GM12878 (cell line): Measurements from ENCODE around the gene ADRA2B. TPM values are rescaled to one million over a fixed set of nuclear protein-coding genes. Genes with fewer than 3 reads are reported as not detected.

Experiments
- ATAC-seq: fragments of 200-7000 bp; cut with Tn5 transposase; 3 replicates; pipeline ENCODE4 v1.9.1; 2020; ENCODE audit warnings: mild to moderate bottlenecking, moderate library complexity
- BruUV-seq: library from RNA; stranded (reverse); fragments of 400-500 nt; replicated peaks from 2 replicates; lab custom pipeline; 2021; lab: Mats Ljungman, UMichigan
- CTCF ChIA-PET: fragments of 300-600 bp; sonication (Branson Sonifier 250); formaldehyde crosslinking; extraction: SDS; loops from one replicate; lab custom pipeline; 2021; ENCODE audit warnings: inconsistent platforms; lab: Yijun Ruan, JAX
- POLR2A ChIA-PET: fragments of 350-600 bp; formaldehyde crosslinking; extraction: SDS; loops from one replicate; lab custom pipeline; 2021; ENCODE audit warnings: inconsistent platforms; lab: Charles Lee
- RAD21 ChIA-PET: fragments of 300-600 bp; sonication (Branson Sonifier 250); formaldehyde crosslinking; loops from one replicate; lab custom pipeline; 2023; ENCODE audit warnings: antibody characterized with exemption; ENCODE audit not compliant: unreplicated experiment; lab: Charles Lee
- SMC1A ChIA-PET: fragments of 300-600 bp; sonication (Branson Sonifier 250); formaldehyde crosslinking; loops from one replicate; lab custom pipeline; 2023; ENCODE audit not compliant: unreplicated experiment, uncharacterized antibody; lab: Charles Lee
- DNase-seq: peaks from one replicate; pipeline ENCODE4 v3.0.0-alpha.2; 2011; ENCODE audit warnings: low read depth, low spot score
- FAIRE-seq: peaks from 3 replicates; lab custom pipeline; 2011; peaks lifted over from hg19 to GRCh38; lab: Jason Lieb, UNC
- H2AFZ ChIP-seq: 2 replicates; pipeline ENCODE4 v1.6.0; 2011; ENCODE audit warnings: low read depth, low read length, control low read depth; ENCODE audit not compliant: control insufficient read depth
- H3K27ac ChIP-seq: 2 replicates; pipeline ENCODE4 v1.5.1; 2011; ENCODE audit warnings: control low read depth; ENCODE audit not compliant: control insufficient read depth, insufficient read depth
- H3K27me3 ChIP-seq, 2 experiments: replicated peaks in 1 of 2; 2 replicates each; pipeline versions ENCODE4 v1.6.0 to v1.6.1; 2011; ENCODE audit warnings: low read length in 1 of 2; ENCODE audit not compliant: control insufficient read depth in 2 of 2, insufficient read depth in 2 of 2
- H3K36me3 ChIP-seq, 2 experiments: 2 replicates each; pipeline ENCODE4 v1.5.1; 2011; ENCODE audit warnings: low read length in 1 of 2; ENCODE audit not compliant: control insufficient read depth in 2 of 2, insufficient read depth in 2 of 2
- H3K4me1 ChIP-seq: 2 replicates; pipeline ENCODE4 v1.6.1; 2011; ENCODE audit warnings: mild to moderate bottlenecking, low read length, moderate library complexity, mixed read lengths; ENCODE audit not compliant: control insufficient read depth, insufficient read depth
- H3K4me2 ChIP-seq: 2 replicates; pipeline ENCODE4 v1.6.0; 2011; ENCODE audit warnings: control low read depth; ENCODE audit not compliant: control insufficient read depth, insufficient read depth
- H3K4me3 ChIP-seq: fragments of 200-600 bp; sonication (generic); 2 replicates; pipeline ENCODE4 v1.5.1; 2016
- H3K79me2 ChIP-seq: 2 replicates; pipeline ENCODE4 v1.6.0; 2011; ENCODE audit warnings: low read length; ENCODE audit not compliant: control insufficient read depth, insufficient read depth
- H3K9ac ChIP-seq: 2 replicates; pipeline ENCODE4 v1.8.0; 2011; ENCODE audit warnings: low read length, control low read depth, mixed read lengths; ENCODE audit not compliant: control insufficient read depth, insufficient read depth
- H3K9me3 ChIP-seq: replicated peaks from 3 replicates; pipeline ENCODE4 v1.5.1; 2011; ENCODE audit warnings: mild to moderate bottlenecking, low read length; ENCODE audit not compliant: control insufficient read depth, insufficient read depth
- H4K20me1 ChIP-seq: 2 replicates; pipeline ENCODE4 v1.6.0; 2011; ENCODE audit not compliant: control insufficient read depth, insufficient read depth
- BACH1 ChIP-seq: fragments of 450-650 bp; IDR thresholded peaks from 2 replicates; pipeline ENCODE4 v1.6.1; 2017; ENCODE audit warnings: mild to moderate bottlenecking, borderline replicate concordance
- BMI1 ChIP-seq: fragments of 450-650 bp; IDR thresholded peaks from 2 replicates; pipeline ENCODE4 v1.6.1; 2016; ENCODE audit warnings: mild to moderate bottlenecking, moderate library complexity, borderline replicate concordance
- BRCA1 ChIP-seq: IDR thresholded peaks from 2 replicates; pipeline ENCODE4 v1.6.1; 2011; ENCODE audit warnings: low read depth, low read length, improper control_type of control experiment
- CEBPB ChIP-seq, 2 experiments: fragments of 150-350 bp in 1 of 2; IDR thresholded peaks; 2 replicates each; pipeline ENCODE4 v1.6.1; 2012 to 2014; ENCODE audit warnings: low read depth in 2 of 2, low read length in 2 of 2, borderline replicate concordance in 1 of 2, inconsistent platforms in 1 of 2
- EGR1 ChIP-seq, 2 experiments: IDR thresholded peaks; 1 replicate in 1 of 2; 2 replicates in 1 of 2; pipeline ENCODE4 v1.6.1; 2011 to 2012; ENCODE audit warnings: low read depth in 2 of 2, low read length in 2 of 2, borderline replicate concordance in 1 of 2, mild to moderate bottlenecking in 1 of 2, moderate library complexity in 1 of 2
- ETV6 ChIP-seq, 2 experiments: fragments of 450-650 bp in 1 of 2; IDR thresholded peaks in 1 of 2; conservative IDR thresholded peaks in 1 of 2; 2 replicates each; pipeline ENCODE4 v1.6.1; 2014; ENCODE audit warnings: antibody characterized with exemption in 1 of 2, borderline replicate concordance in 1 of 2, low read depth in 1 of 2, mild to moderate bottlenecking in 1 of 2, moderate library complexity in 1 of 2
- HSF1 ChIP-seq: fragments of 150-350 bp; IDR thresholded peaks from 2 replicates; pipeline ENCODE4 v1.6.1; 2014; ENCODE audit warnings: mild to moderate bottlenecking, low read depth, low read length
- IRF3 ChIP-seq: fragments of 450-650 bp; IDR thresholded peaks from 2 replicates; pipeline ENCODE4 v1.6.1; 2014; ENCODE audit warnings: mild to moderate bottlenecking
- NKRF ChIP-seq: fragments of 450-650 bp; conservative IDR thresholded peaks from 2 replicates; pipeline ENCODE4 v1.6.1; 2017; ENCODE audit warnings: mild to moderate bottlenecking, moderate library complexity
- PBX3 ChIP-seq: IDR thresholded peaks from 2 replicates; pipeline ENCODE4 v1.6.1; 2011; ENCODE audit warnings: mild to moderate bottlenecking, low read depth, low read length, moderate library complexity; ENCODE audit not compliant: insufficient replicate concordance
- SMC3 ChIP-seq: IDR thresholded peaks from 2 replicates; pipeline ENCODE4 v1.6.1; 2011; ENCODE audit warnings: low read length, improper control_type of control experiment, borderline replicate concordance
- TCF12 ChIP-seq: IDR thresholded peaks from 2 replicates; pipeline ENCODE4 v1.6.1; 2011; ENCODE audit warnings: low read depth, mild to moderate bottlenecking, low read length
- ZSCAN29 ChIP-seq: fragments of 450-650 bp; IDR thresholded peaks from 2 replicates; pipeline ENCODE4 v1.6.1; 2017; ENCODE audit warnings: mild to moderate bottlenecking, moderate library complexity
- WGBS: methylation state at CpG from one replicate; pipeline ENCODE4 v1.1.6; 2016; ENCODE audit warnings: low lambda C conversion rate; ENCODE audit not compliant: insufficient replicate concordance, insufficient coverage; ENCODE audit errors: missing lambda C conversion rate; 5-methylcytosine and 5-hydroxymethylcytosine counted together
- in situ Hi-C: fragments of 300-500 bp; cut with MboI; formaldehyde crosslinking; loops from 9 replicates; pipeline ENCODE4 v1.14.3; 2018; ENCODE audit warnings: mixed read lengths
- intact Hi-C: fragments of 100-400 bp; cut with micrococcal nuclease; formaldehyde crosslinking; loops from one replicate; pipeline ENCODE4 v1.14.2; 2022; ENCODE audit not compliant: unreplicated experiment
- polyA plus RNA-seq, 11 experiments: library from polyadenylated mRNA; depleted of rRNA in 4 of 11; unstranded in 6 of 11; stranded (reverse) in 5 of 11; fragments of >200 nt; fragmentation: Nextera tagmentation in 4 of 11; fragmentation: Illumina TruSeq in 1 of 11; extraction: Ambion mirVana in 4 of 11; extraction: Trizol in 1 of 11; gene quantifications; 1 replicate in 1 of 11; 2 replicates in 10 of 11; pipeline versions ENCODE4 v1.2.1 to v1.2.3, GENCODE V29; 2011 to 2016; ENCODE audit warnings: inconsistent platforms in 2 of 11, missing spikeins in 2 of 11, low read depth in 1 of 11
- total RNA-seq, 4 experiments: library from RNA; depleted of rRNA in 3 of 4; stranded (reverse); fragments of >200 nt in 3 of 4; fragmentation: Illumina TruSeq in 1 of 4; extraction: Trizol in 1 of 4; gene quantifications; 2 replicates each; pipeline versions ENCODE4 v1.2.1 to v1.2.3, GENCODE V29; 2013 to 2021

Gene ADRA2B
- total and polyA plus RNA-seq, 10 of the 15 experiments (the other 5 are each of a cell fraction or from before 2014, with no cell fraction given): 0.01 to 0.10 (median 0.04) TPM; not detected in 6

GRCh38 chr2:96114903-96115581 is 1.3 kb downstream of the ADRA2B start:
- H3K9me3 ChIP-seq: no peaks in the 10 kb centered on the region
- no peaks in the 10 kb centered on the region; a peak in 2 of 4 replicates for H3K27me3 ChIP-seq
- H3K4me1 ChIP-seq: peaks cover 8% of the 10 kb centered on the region
- ATAC-seq (no peak), DNase-seq (no peak), FAIRE-seq (no peak)
- ChIA-PET CTCF (interaction anchor here (1.0 to 1.5 kb wide), 2 partner anchors 50 to 60 kb away, joined by 3 to 5 read pairs; no protein-coding TSS in a partner anchor), POLR2A (no interaction called here), RAD21 (interaction anchor here (1.6 kb wide), 1 partner anchor 122 kb away, joined by 3 read pairs; no protein-coding TSS in a partner anchor), SMC1A (no interaction called here)
- no TSS peak for BruUV-seq
- no peak overlapping the region for H3K9ac ChIP-seq
- no peak overlapping the region for H2AFZ ChIP-seq
- H3K27ac ChIP-seq: no peak overlapping the region
- H3K79me2 ChIP-seq: no peaks in the 10 kb centered on the region
- no peaks in the 10 kb centered on the region for H3K36me3 ChIP-seq
- in situ Hi-C loops: no loop called here
- H3K4me2 ChIP-seq: no peak overlapping the region
- 74% methylated on average over 24 of the region's 24 CpGs for WGBS
- intact Hi-C loops: loop anchor here (5.0 kb wide), 1 partner anchor 152 kb away; the partner anchor contains the start of genes CIAO1 and TMEM127
- no peaks in the 10 kb centered on the region; the same call in 1 of the 2 replicates for H4K20me1 ChIP-seq
- H3K4me3 ChIP-seq: no peak overlapping the region
- TF ChIP-seq CEBPB (IDR thresholded peaks at IDR 0.05; ENCODE audit: borderline replicate concordance in 1 of 2, low read depth in 2 of 2, low read length in 2 of 2): no peak
- TF ChIP-seq NKRF: no peak
- TF ChIP-seq HSF1: no peak
- TF ChIP-seq PBX3: no peak
- no peak for TF ChIP-seq IRF3
- no peak for TF ChIP-seq BRCA1
- no peak for TF ChIP-seq BACH1
- TF ChIP-seq ZSCAN29: no peak
- TF ChIP-seq TCF12: no peak
- no peak for TF ChIP-seq SMC3
- no peak for TF ChIP-seq EGR1 (IDR thresholded peaks at IDR 0.05; ENCODE audit: borderline replicate concordance in 1 of 2, low read depth in 2 of 2, low read length in 2 of 2)
- TF ChIP-seq BMI1: no peak
- TF ChIP-seq ETV6 (conservative IDR thresholded peaks at IDR 0.05 in 1 of 2, IDR thresholded peaks at IDR 0.05 in 1 of 2; ENCODE audit: borderline replicate concordance in 1 of 2, low read depth in 1 of 2): no peak
